Measurements from ENCODE around the gene PRRT3.

DNA sequence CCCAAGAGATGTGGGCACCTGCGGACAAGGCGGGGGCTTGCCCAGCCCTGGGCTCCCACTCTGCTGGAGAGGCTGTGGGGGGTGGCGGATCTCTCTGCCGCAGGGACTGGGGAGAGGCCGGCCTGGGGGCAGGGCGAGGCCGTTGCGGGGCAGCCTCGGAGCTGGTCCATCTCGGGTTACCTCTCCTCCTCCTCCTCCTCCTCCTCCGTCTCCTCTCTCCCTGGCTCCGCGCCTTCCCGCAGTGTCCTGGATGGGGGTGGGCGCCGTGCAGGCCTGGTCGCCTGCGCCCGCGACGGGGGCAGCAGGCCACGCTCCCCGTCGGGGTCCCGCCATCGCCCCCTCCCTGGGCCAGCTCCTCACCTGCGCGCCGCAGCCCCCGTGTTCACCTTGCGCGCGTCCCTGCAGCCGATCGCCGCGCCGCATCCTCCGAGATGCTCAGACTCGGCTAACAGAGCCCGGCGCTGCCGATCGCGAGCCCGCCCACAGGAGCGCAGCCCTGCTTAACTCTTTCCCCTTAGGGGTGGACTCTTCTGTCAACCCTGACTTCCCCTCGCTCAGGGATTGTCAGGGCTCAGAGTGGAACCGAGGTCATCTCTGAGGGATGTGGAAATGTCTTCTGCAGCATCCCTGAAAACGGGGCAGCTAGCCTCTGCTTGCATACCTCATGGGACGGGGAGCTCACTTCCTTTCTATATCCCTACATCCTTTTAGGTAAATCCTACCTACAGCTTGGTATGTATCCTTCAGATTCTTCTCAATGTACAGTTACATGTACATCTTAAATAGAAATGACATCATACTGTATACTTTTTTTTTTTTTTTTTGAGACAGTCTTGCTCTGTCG is at the start of gene PRRT3:
- no peak for TF ChIP-seq ZNF446 (CRISPR knock-in tag; IDR thresholded peaks at IDR 0.05)
- TF ChIP-seq ZNF24 (IDR thresholded peaks at IDR 0.05): no peak
- TF ChIP-seq USF2 (IDR thresholded peaks at IDR 0.05; ENCODE audit: low read depth, low read length): no peak
- TF ChIP-seq USF2 (CRISPR knock-in tag; IDR thresholded peaks at IDR 0.05; ENCODE audit: borderline replicate concordance): no peak
- no peak for TF ChIP-seq POLR2A (IDR thresholded peaks at IDR 0.05; ENCODE audit: insufficient read depth in 1 of 2, low read depth in 2 of 2, low read length in 2 of 2)
- TF ChIP-seq EP300 (IDR thresholded peaks at IDR 0.05; ENCODE audit: low read depth in 2 of 2, low read length in 2 of 2): no peak
- TF ChIP-seq EP300 (CRISPR knock-in tag; IDR thresholded peaks at IDR 0.05; ENCODE audit: borderline replicate concordance): no peak
- no peak for TF ChIP-seq ZNF670 (CRISPR knock-in tag; IDR thresholded peaks at IDR 0.05; ENCODE audit: borderline replicate concordance)
- TF ChIP-seq CTCF (CRISPR knock-in tag; IDR thresholded peaks at IDR 0.05): no peak
- no peak for TF ChIP-seq E2F1 (CRISPR knock-in tag; IDR thresholded peaks at IDR 0.05)
- TF ChIP-seq CENPT (CRISPR knock-in tag; IDR thresholded peaks at IDR 0.05; ENCODE audit: low read depth): no peak
- TF ChIP-seq UBTF (CRISPR knock-in tag; IDR thresholded peaks at IDR 0.05): no peak

Data from HepG2 (cell line).